Sigmoid colon (tissue), 7 donors: Measurements from ENCODE around the gene STIM2. TPM values are rescaled to one million over a fixed set of nuclear protein-coding genes. Genes with fewer than 3 reads are reported as not detected.
"Not testable (repeated sequence)": the region's sequence is repeated elsewhere in the genome, so short reads cannot be mapped to it uniquely, and the experiment has no call there.

ENCODE experiments used
- DNase-seq: peaks from one replicate; pipeline ENCODE4 v3.0.0-alpha.2; 2019
- H3K27ac ChIP-seq, 4 donors: fragments of 200-600 bp; sonication (generic); one replicate each; pipeline ENCODE4 v1.5.1; 2016 to 2019; ENCODE audit warnings: mild to moderate bottlenecking in 1 of 4
- H3K27me3 ChIP-seq, 3 donors: fragments of 200-600 bp; sonication (generic); one replicate each; pipeline ENCODE4 v1.5.1; 2019; ENCODE audit warnings: mild to moderate bottlenecking in 1 of 3
- H3K36me3 ChIP-seq, 4 donors: fragments of 200-600 bp; sonication (generic); one replicate each; pipeline ENCODE4 v1.5.1; 2016 to 2019
- H3K4me1 ChIP-seq, 4 donors: fragments of 200-600 bp; sonication (generic); one replicate each; pipeline ENCODE4 v1.5.1; 2017 to 2019
- H3K4me3 ChIP-seq, 4 donors: fragments of 200-600 bp; sonication (generic); one replicate each; pipeline ENCODE4 v1.5.1; 2017 to 2019; ENCODE audit warnings: mild to moderate bottlenecking in 2 of 4, moderate library complexity in 1 of 4
- H3K9me3 ChIP-seq, 4 donors: fragments of 200-600 bp in 3 of 4; sonication (generic) in 3 of 4; one replicate each; pipeline versions ENCODE4 v1.5.1 to v1.6.1; 2013 to 2019
- CTCF ChIP-seq, 4 experiments: fragments of 450-650 bp in 3 of 4; fragments of 200-600 bp in 1 of 4; IDR thresholded peaks; one replicate each; pipeline ENCODE4 v1.5.1; 2016 to 2019; ENCODE audit warnings: antibody characterized with exemption in 4 of 4, mild to moderate bottlenecking in 3 of 4, moderate library complexity in 2 of 4
- EP300 ChIP-seq, 4 donors: sonication (generic); formaldehyde crosslinking; IDR thresholded peaks; one replicate each; pipeline ENCODE4 v1.6.1; 2017; ENCODE audit warnings: antibody characterized with exemption in 4 of 4
- POLR2A ChIP-seq, 2 donors: fragments of 450-650 bp; IDR thresholded peaks; one replicate each; pipeline ENCODE4 v1.6.1; 2016; ENCODE audit warnings: antibody characterized with exemption in 2 of 2, mild to moderate bottlenecking in 2 of 2, moderate library complexity in 2 of 2
- POLR2AphosphoS5 ChIP-seq, 4 donors: sonication (generic); formaldehyde crosslinking; IDR thresholded peaks; one replicate each; pipeline ENCODE4 v1.6.1; 2017; ENCODE audit warnings: antibody characterized with exemption in 4 of 4
- WGBS, 2 donors: extraction: QIAGEN DNeasy Blood & Tissue Kit; methylation state at CpG; one replicate each; pipeline ENCODE4 v1.1.7; 2013; 5-methylcytosine and 5-hydroxymethylcytosine counted together
- intact Hi-C: fragments of 100-400 bp; cut with DNase I; formaldehyde crosslinking; loops from one replicate; pipeline ENCODE4 v1.15.1; 2023
- polyA plus RNA-seq, 3 donors: library from polyadenylated mRNA; stranded (reverse); fragments of 200-250 nt; gene quantifications; one replicate each; pipeline ENCODE4 v1.2.3, GENCODE V29; 2013
- total RNA-seq, 4 donors: library from RNA; depleted of rRNA; stranded (reverse); fragments of >200 nt; gene quantifications; one replicate each; pipeline ENCODE4 v1.1.0, GENCODE V29; 2016
- donor health status: healthy with polysubstance abuse.
- donor health status: Bipolar disorder and iron deficiency.
- donor health status: healthy.

The STIM2 gene
- total and polyA plus RNA-seq, 7 donors = 3.0 to 16.8 (median 14.1) TPM

- TF ChIP-seq POLR2A (IDR thresholded peaks at IDR 0.05) (no peak), EP300 (IDR thresholded peaks at IDR 0.05) (no peak), CTCF (IDR thresholded peaks at IDR 0.05) (no peak), POLR2AphosphoS5 (IDR thresholded peaks at IDR 0.05) (no peak)
- Histone ChIP-seq H3K4me1 (no peaks in the 10 kb centered on the region), H3K36me3 (no peaks in the 10 kb centered on the region), H3K27ac (no peak overlapping the region), H3K9me3 (no peaks in the 10 kb centered on the region), H3K27me3 (no peaks in the 10 kb centered on the region), H3K4me3 (no peak overlapping the region)
- no peak for DNase-seq
- intact Hi-C loops = no loop called here
- WGBS, 2 donors = 90 to 93% methylated on average over 2 of the region's 2 CpGs
Observed at GRCh38 chr4:26893491-26893890, 32.9 kb downstream of the STIM2 start.

DNA sequence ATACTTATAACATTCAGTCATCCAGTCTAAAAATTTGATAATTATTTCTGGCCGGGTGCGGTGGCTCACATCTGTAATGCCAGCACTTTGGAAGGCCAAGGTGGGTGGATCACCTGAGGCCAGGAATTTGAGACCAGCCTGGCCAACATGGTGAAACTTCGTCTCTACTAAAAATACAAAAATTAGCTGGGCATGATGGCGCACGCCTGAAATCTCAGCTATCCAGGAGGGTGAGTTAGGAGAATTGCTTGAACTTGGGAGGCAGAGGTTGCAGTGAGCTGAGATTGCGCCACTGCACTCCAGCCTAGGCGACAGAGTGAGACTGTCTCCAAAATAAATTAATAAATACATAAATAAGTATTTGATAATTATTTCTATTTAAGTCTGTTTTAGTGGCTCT, 34.2 kb downstream of the STIM2 start:
- H3K36me3 ChIP-seq, DNase-seq, intact Hi-C loops, H3K27me3 ChIP-seq, H3K4me3 ChIP-seq, H3K4me1 ChIP-seq, H3K27ac ChIP-seq, H3K9me3 ChIP-seq: not testable (repeated sequence)
- whole genome bisulfite sequencing, 2 donors = 96 to 98% methylated on average over 7 of the region's 7 CpGs

DNA sequence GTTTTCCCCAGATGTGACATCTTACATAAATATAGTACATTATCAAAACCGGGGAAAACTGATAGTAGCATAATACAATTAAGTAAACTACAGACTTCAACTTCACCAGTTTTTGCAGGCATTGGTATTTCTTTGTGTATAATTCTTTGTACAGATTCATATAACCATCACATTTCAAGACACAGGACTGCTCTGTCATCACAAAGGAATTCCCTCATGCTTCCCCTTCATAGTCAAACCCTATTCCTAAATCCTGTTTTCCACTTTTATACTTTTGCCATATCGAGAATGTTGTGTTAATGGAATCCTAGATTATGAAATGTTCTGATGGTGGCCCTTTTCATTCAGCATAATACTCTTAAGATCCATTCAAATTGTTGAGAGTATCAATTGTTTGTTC, 36.0 kb downstream of the STIM2 start:
- 80 to 92% methylated on average over 2 of the region's 2 CpGs for WGBS, 2 donors
- H3K9me3 ChIP-seq = no peaks in the 10 kb centered on the region
- TF ChIP-seq CTCF (IDR thresholded peaks at IDR 0.05) (no peak), POLR2AphosphoS5 (IDR thresholded peaks at IDR 0.05) (no peak), POLR2A (IDR thresholded peaks at IDR 0.05) (no peak), EP300 (IDR thresholded peaks at IDR 0.05) (no peak)

DNA sequence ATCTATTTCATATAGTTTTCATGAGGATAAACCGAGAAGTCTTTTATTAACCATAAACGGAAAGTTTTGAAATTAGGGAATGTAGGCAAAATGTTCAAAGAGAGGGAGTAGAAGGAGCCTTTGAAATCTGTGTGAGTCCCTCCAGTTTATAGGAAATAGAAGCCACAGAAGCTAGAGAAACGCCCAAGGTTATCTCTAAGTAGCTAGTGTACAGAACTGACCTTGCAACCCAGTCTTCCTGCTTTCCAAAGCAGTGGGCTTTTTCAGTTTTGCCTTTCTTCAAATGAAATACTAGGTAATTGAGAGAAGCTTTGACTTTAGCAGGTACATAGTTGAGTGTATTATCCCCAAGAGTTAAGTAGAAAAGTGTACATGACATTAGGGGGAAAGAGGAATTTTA, 39.4 kb downstream of the STIM2 start:
- DNase-seq = no peak
- H3K4me3 ChIP-seq = no peak overlapping the region
- TF ChIP-seq CTCF (IDR thresholded peaks at IDR 0.05) (no peak), EP300 (IDR thresholded peaks at IDR 0.05) (no peak), POLR2AphosphoS5 (IDR thresholded peaks at IDR 0.05) (no peak), POLR2A (IDR thresholded peaks at IDR 0.05) (no peak)
- no peaks in the 10 kb centered on the region for H3K36me3 ChIP-seq
- no peaks in the 10 kb centered on the region for H3K27me3 ChIP-seq
- intact Hi-C loops = no loop called here
- no peaks in the 10 kb centered on the region for H3K4me1 ChIP-seq
- no peaks in the 10 kb centered on the region for H3K9me3 ChIP-seq
- no peak overlapping the region for H3K27ac ChIP-seq
- WGBS, 2 donors = 50 to 59% methylated on average over 3 of the region's 3 CpGs

More for the DNA sequence above, 36.0 kb downstream of the STIM2 start:
- H3K27ac ChIP-seq = no peak overlapping the region
- intact Hi-C loops = no loop called here
- no peaks in the 10 kb centered on the region for H3K36me3 ChIP-seq
- no peak for DNase-seq
- H3K4me3 ChIP-seq = no peak overlapping the region
- no peaks in the 10 kb centered on the region for H3K27me3 ChIP-seq
- no peaks in the 10 kb centered on the region for H3K4me1 ChIP-seq

DNA sequence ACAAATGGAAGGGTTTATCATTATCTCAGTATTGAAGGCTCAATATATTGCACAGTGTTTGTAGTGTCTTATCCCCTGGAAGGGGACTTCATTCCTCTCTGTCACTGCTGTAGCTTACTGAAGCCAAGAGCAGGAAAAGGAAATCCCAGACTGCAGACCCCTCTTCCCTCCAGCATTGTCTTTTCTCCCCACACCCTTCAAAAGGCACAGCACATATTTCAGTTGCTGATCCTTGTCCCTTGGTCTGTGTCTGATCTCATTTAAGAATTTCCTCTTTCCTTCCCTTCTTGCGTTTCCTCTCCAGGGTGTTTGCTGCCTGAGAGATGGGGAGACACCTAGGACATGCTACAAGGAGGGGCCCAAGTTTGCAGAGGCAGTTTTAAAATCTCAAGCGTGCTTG, 40.1 kb downstream of the STIM2 start:
- H3K9me3 ChIP-seq = no peaks in the 10 kb centered on the region
- no peaks in the 10 kb centered on the region for H3K4me1 ChIP-seq
- no peak overlapping the region for H3K4me3 ChIP-seq
- WGBS, 2 donors = 79 to 81% methylated on average over 2 of the region's 2 CpGs
- no peak for DNase-seq
- no peaks in the 10 kb centered on the region for H3K36me3 ChIP-seq
- intact Hi-C loops = no loop called here
- TF ChIP-seq POLR2A (IDR thresholded peaks at IDR 0.05) = no peak
- H3K27ac ChIP-seq = no peak overlapping the region
- H3K27me3 ChIP-seq = no peaks in the 10 kb centered on the region

DNA sequence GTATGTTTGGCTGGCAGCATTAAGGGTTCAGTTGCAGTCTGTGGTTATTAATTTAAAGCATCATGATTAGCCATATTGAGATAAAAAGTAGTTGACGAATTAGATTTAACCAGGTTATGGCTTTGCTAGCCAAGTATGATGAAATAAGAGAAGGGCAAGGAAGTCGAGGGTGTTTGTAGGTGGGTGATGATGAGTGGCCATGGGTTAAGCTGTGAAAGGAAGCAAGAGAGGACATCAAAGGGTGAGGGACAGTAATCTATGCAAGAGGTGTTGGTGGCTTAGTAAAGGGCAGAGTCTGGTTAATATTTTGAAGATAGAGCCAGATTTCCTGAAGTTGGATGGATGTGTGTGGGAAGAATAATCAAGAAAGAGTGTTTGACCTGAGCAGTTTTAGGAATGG, 44.5 kb downstream of the STIM2 start:
- no peaks in the 10 kb centered on the region for H3K4me1 ChIP-seq
- TF ChIP-seq POLR2A (IDR thresholded peaks at IDR 0.05) = no peak
- no peak for TF ChIP-seq CTCF (IDR thresholded peaks at IDR 0.05)
- no peak for TF ChIP-seq EP300 (IDR thresholded peaks at IDR 0.05)
- no peak for TF ChIP-seq POLR2AphosphoS5 (IDR thresholded peaks at IDR 0.05)

More for the DNA sequence above, 44.5 kb downstream of the STIM2 start:
- no peaks in the 10 kb centered on the region for H3K36me3 ChIP-seq
- intact Hi-C loops = no loop called here
- H3K27ac ChIP-seq = no peak overlapping the region
- DNase-seq = no peak
- H3K4me3 ChIP-seq = no peak overlapping the region
- WGBS, 2 donors = 71 to 77% methylated on average over 2 of the region's 2 CpGs
- H3K9me3 ChIP-seq = no peaks in the 10 kb centered on the region
- no peaks in the 10 kb centered on the region for H3K27me3 ChIP-seq
